Activated CD8-positive, alpha-beta memory T cell treated with anti-CD3 and anti-CD28 coated beads for 24 hours (primary cell): ENCODE measurements around the gene CDHR2.
"Not testable (repeated sequence)": the region's sequence is repeated elsewhere in the genome, so short reads cannot be mapped to it uniquely, and the experiment has no call there.

Source experiments
- DNase-seq: peaks from one replicate; pipeline ENCODE4 v3.0.0-alpha.2; 2020

Gene CDHR2

GRCh38 chr5:176599749-176600430 lies 50.7 kb downstream of the CDHR2 start:
- DNase-seq: not testable (repeated sequence)

- no peak for DNase-seq
These were observed 52.9 kb downstream of the CDHR2 start for GRCh38 chr5:176601901-176602482.

GRCh38 chr5:176603091-176603490 lies 53.9 kb downstream of the CDHR2 start:
- no peak for DNase-seq

- no peak for DNase-seq
These were observed 56.9 kb downstream of the CDHR2 start for GRCh38 chr5:176606032-176606431.

GRCh38 chr5:176606875-176607274 lies 57.7 kb downstream of the CDHR2 start:
- DNase-seq: no peak

GRCh38 chr5:176608142-176608705 lies 59.1 kb downstream of the CDHR2 start:
- no peak for DNase-seq

- no peak for DNase-seq
These were observed 60.0 kb downstream of the CDHR2 start for GRCh38 chr5:176608937-176609723.

- peak; percentile 86 for DNase-seq
These were observed 60.7 kb downstream of the CDHR2 start, which contains the start of gene GPRIN1 for GRCh38 chr5:176609724-176610434. GPRIN1 (minus strand) TSS chr5:176610156; CDS start chr5:176599834, 10,322 bp downstream.

GRCh38 chr5:176610435-176610773 lies 61.3 kb downstream of the CDHR2 start:
- no peak for DNase-seq

GRCh38 chr5:176611435-176611834 lies 62.3 kb downstream of the CDHR2 start:
- peak; percentile 68 for DNase-seq

- no peak for DNase-seq
These were observed 62.9 kb downstream of the CDHR2 start for GRCh38 chr5:176612008-176612407.

GRCh38 chr5:176612855-176613254 lies 63.7 kb downstream of the CDHR2 start:
- no peak for DNase-seq

- DNase-seq: no peak
These were observed 65.8 kb downstream of the CDHR2 start for GRCh38 chr5:176614805-176615478.

GRCh38 chr5:176616511-176616910 lies 67.4 kb downstream of the CDHR2 start:
- DNase-seq: no peak

GRCh38 chr5:176618783-176619182 lies 69.6 kb downstream of the CDHR2 start:
- DNase-seq: no peak

GRCh38 chr5:176619203-176619568 lies 70.0 kb downstream of the CDHR2 start:
- peak; percentile 88 for DNase-seq

GRCh38 chr5:176619569-176620332 lies 70.6 kb downstream of the CDHR2 start:
- no peak for DNase-seq

GRCh38 chr5:176620333-176620981 lies 71.3 kb downstream of the CDHR2 start:
- no peak for DNase-seq

GRCh38 chr5:176621661-176622079 lies 72.5 kb downstream of the CDHR2 start:
- no peak for DNase-seq

- no peak for DNase-seq
These were observed 75.0 kb downstream of the CDHR2 start for GRCh38 chr5:176624142-176624541.

- DNase-seq: no peak
These were observed 75.8 kb downstream of the CDHR2 start for GRCh38 chr5:176624938-176625337.
